Measurements from ENCODE around the gene SGK2.
A peak's percentile ranks its signal among the peaks of the same experiment; 100 is the strongest.

Gene SGK2

GRCh38 chr20:43558412-43559146 lies at the start of gene SGK2:
Gene SGK2 (plus strand): TSS chr20:43559027. CDS start chr20:43566496, 7,469 bp downstream.
- no peak for DNase-seq (ENCODE audit: low read depth in 2 of 2)

GRCh38 chr20:43511879-43512278 lies 46.9 kb upstream of the SGK2 start:
- no peak for DNase-seq (ENCODE audit: low read depth in 2 of 2)

- DNase-seq (ENCODE audit: low read depth in 2 of 2), result no peak
Observed at GRCh38 chr20:43513372-43513930, 45.4 kb upstream of the SGK2 start.

GRCh38 chr20:43513931-43514647 lies 44.7 kb upstream of the SGK2 start:
- peak; percentile 81 to 89 for DNase-seq (ENCODE audit: low read depth in 2 of 2)

GRCh38 chr20:43514648-43514999 lies 44.2 kb upstream of the SGK2 start:
- no peak for DNase-seq (ENCODE audit: low read depth in 2 of 2)

GRCh38 chr20:43515628-43516027 lies 43.2 kb upstream of the SGK2 start:
- no peak for DNase-seq (ENCODE audit: low read depth in 2 of 2)

GRCh38 chr20:43516251-43516824 lies 42.5 kb upstream of the SGK2 start:
- DNase-seq (ENCODE audit: low read depth in 2 of 2), result no peak

GRCh38 chr20:43520074-43520630 lies 38.7 kb upstream of the SGK2 start:
- no peak for DNase-seq (ENCODE audit: low read depth in 2 of 2)

- no peak for DNase-seq (ENCODE audit: low read depth in 2 of 2)
Observed at GRCh38 chr20:43525021-43525420, 33.8 kb upstream of the SGK2 start.

GRCh38 chr20:43528258-43528875 lies 30.5 kb upstream of the SGK2 start:
- no peak for DNase-seq (ENCODE audit: low read depth in 2 of 2)

GRCh38 chr20:43529051-43529450 lies 29.8 kb upstream of the SGK2 start:
- no peak for DNase-seq (ENCODE audit: low read depth in 2 of 2)

- no peak for DNase-seq (ENCODE audit: low read depth in 2 of 2)
Observed at GRCh38 chr20:43529457-43530153, 29.2 kb upstream of the SGK2 start.

- no peak for DNase-seq (ENCODE audit: low read depth in 2 of 2)
Observed at GRCh38 chr20:43530321-43531090, 28.3 kb upstream of the SGK2 start.

- DNase-seq (ENCODE audit: low read depth in 2 of 2), result no peak
Observed at GRCh38 chr20:43531091-43531443, 27.8 kb upstream of the SGK2 start.

- no peak for DNase-seq (ENCODE audit: low read depth in 2 of 2)
Observed at GRCh38 chr20:43532416-43533055, 26.3 kb upstream of the SGK2 start.

- DNase-seq (ENCODE audit: low read depth in 2 of 2), result no peak
Observed at GRCh38 chr20:43533060-43533459, 25.8 kb upstream of the SGK2 start.

GRCh38 chr20:43534016-43534415 lies 24.8 kb upstream of the SGK2 start:
- no peak for DNase-seq (ENCODE audit: low read depth in 2 of 2)

GRCh38 chr20:43534791-43535350 lies 24.0 kb upstream of the SGK2 start:
- DNase-seq (ENCODE audit: low read depth in 2 of 2), result no peak

GRCh38 chr20:43535370-43536004 lies 23.3 kb upstream of the SGK2 start:
- no peak for DNase-seq (ENCODE audit: low read depth in 2 of 2)

All from stimulated activated CD8-positive, alpha-beta memory T cell treated with anti-CD3 and anti-CD28 coated beads, Interleukin-7, amount 100 ng/mL, for 4 hours (primary cell).